ENCODE results near the gene SH3RF3. TPM values are rescaled to one million over a fixed set of nuclear protein-coding genes. Genes with fewer than 3 reads are reported as not detected.

SH3RF3 gene
- total RNA-seq, 1 experiment from 2014 or later = not detected

DNA sequence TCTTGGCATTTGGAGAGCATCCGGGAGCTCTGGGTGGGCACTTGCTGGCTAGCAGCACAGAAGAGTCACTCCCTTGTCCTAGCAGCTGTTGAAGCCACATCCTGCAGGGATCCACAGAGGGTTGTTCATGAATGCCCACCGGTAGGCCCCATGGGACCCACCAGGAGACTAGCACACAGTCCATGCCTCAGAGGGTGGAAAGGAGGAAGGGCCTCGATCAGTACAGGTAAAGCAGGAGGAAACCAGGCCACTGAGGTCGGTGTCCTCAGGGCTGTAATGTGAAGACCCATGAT, 279.0 kb downstream of the SH3RF3 start:
- Histone ChIP-seq H3K9ac (ENCODE audit: low read length) (no peak overlapping the region), H3K9me3 (ENCODE audit: control insufficient read depth in 1 of 2, insufficient read depth in 1 of 2, low read depth in 1 of 2, low read length in 2 of 2) (no peaks in the 10 kb centered on the region), H3K4me1 (ENCODE audit: control insufficient read depth in 1 of 2, insufficient read depth in 2 of 2, low read length in 2 of 2) (peaks cover 0 to 4% of the 10 kb centered on the region in 2 experiments; a peak in 1 of 4 replicates), H3K4me2 (ENCODE audit: low read length) (no peak overlapping the region), H3K9me2 (ENCODE audit: insufficient read depth) (no peaks in the 10 kb centered on the region), H3K27me3 (ENCODE audit: insufficient read depth, low read length) (no peaks in the 10 kb centered on the region), H3K27ac (ENCODE audit: low read depth, low read length) (no peak overlapping the region), H3K79me2 (ENCODE audit: insufficient read depth, low read length) (no peaks in the 10 kb centered on the region), H2AFZ (ENCODE audit: low read depth, low read length, poor library complexity, severe bottlenecking) (no peak overlapping the region), H3K36me3 (ENCODE audit: control insufficient read depth in 1 of 2, insufficient read depth in 2 of 2, low read length in 2 of 2) (no peaks in the 10 kb centered on the region), H3K4me3 (replicated peaks in 1 of 2; ENCODE audit: low read depth in 1 of 2, low read length in 2 of 2) (no peak overlapping the region), H4K20me1 (ENCODE audit: insufficient read depth) (no peaks in the 10 kb centered on the region)
- ATAC-seq (no peak), DNase-seq (ENCODE audit: low read depth, low spot score) (no peak)
- POLR2A ChIA-PET = no interaction called here
- intact Hi-C loops (cut with micrococcal nuclease) = no loop called here
- BruUV-seq (replicated peaks) = no TSS peak
- TF ChIP-seq SIN3A (IDR thresholded peaks at IDR 0.05; ENCODE audit: low read depth) (no peak), CEBPB (IDR thresholded peaks at IDR 0.05; ENCODE audit: low read depth) (no peak), TCF7L2 (IDR thresholded peaks at IDR 0.05; ENCODE audit: borderline replicate concordance, extremely low read depth, insufficient read depth, insufficient read length) (no peak), ZBTB33 (IDR thresholded peaks at IDR 0.05; ENCODE audit: extremely low read depth, insufficient replicate concordance, low read length) (no peak), RAD21 (IDR thresholded peaks at IDR 0.05; ENCODE audit: low read depth) (no peak), EZH2phosphoT487 (IDR thresholded peaks at IDR 0.05; ENCODE audit: borderline replicate concordance) (no peak), FOSL1 (IDR thresholded peaks at IDR 0.05; ENCODE audit: low read depth) (no peak), SP1 (IDR thresholded peaks at IDR 0.05; ENCODE audit: low read depth) (no peak), ELF1 (IDR thresholded peaks at IDR 0.05; ENCODE audit: borderline replicate concordance, low read depth) (no peak), ZNF274 (IDR thresholded peaks at IDR 0.05; ENCODE audit: low read depth, low read length) (no peak), POLR2A (IDR thresholded peaks at IDR 0.05; ENCODE audit: borderline replicate concordance, extremely low read depth, insufficient read depth, insufficient read length) (no peak), SRF (IDR thresholded peaks at IDR 0.05; ENCODE audit: low read depth) (no peak), ZFX (IDR thresholded peaks at IDR 0.05) (no peak), EGR1 (IDR thresholded peaks at IDR 0.05; ENCODE audit: low read depth) (no peak), EZH2 (IDR thresholded peaks at IDR 0.05) (no peak), CBX3 (IDR thresholded peaks at IDR 0.05; ENCODE audit: low read depth) (no peak)
- TF ChIP-seq, protein P1, sequence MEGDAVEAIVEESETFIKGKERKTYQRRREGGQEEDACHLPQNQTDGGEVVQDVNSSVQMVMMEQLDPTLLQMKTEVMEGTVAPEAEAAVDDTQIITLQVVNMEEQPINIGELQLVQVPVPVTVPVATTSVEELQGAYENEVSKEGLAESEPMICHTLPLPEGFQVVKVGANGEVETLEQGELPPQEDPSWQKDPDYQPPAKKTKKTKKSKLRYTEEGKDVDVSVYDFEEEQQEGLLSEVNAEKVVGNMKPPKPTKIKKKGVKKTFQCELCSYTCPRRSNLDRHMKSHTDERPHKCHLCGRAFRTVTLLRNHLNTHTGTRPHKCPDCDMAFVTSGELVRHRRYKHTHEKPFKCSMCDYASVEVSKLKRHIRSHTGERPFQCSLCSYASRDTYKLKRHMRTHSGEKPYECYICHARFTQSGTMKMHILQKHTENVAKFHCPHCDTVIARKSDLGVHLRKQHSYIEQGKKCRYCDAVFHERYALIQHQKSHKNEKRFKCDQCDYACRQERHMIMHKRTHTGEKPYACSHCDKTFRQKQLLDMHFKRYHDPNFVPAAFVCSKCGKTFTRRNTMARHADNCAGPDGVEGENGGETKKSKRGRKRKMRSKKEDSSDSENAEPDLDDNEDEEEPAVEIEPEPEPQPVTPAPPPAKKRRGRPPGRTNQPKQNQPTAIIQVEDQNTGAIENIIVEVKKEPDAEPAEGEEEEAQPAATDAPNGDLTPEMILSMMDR (IDR thresholded peaks at IDR 0.05 in 2 of 3, conservative IDR thresholded peaks at IDR 0.05 in 1 of 3; ENCODE audit: borderline replicate concordance in 1 of 3, insufficient read depth in 1 of 3, low read depth in 2 of 3, low read length in 2 of 3) = no peak
- TF ChIP-seq, protein P2, sequence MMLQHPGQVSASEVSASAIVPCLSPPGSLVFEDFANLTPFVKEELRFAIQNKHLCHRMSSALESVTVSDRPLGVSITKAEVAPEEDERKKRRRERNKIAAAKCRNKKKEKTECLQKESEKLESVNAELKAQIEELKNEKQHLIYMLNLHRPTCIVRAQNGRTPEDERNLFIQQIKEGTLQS (IDR thresholded peaks at IDR 0.05) = no peak
- TF ChIP-seq, protein P3, sequence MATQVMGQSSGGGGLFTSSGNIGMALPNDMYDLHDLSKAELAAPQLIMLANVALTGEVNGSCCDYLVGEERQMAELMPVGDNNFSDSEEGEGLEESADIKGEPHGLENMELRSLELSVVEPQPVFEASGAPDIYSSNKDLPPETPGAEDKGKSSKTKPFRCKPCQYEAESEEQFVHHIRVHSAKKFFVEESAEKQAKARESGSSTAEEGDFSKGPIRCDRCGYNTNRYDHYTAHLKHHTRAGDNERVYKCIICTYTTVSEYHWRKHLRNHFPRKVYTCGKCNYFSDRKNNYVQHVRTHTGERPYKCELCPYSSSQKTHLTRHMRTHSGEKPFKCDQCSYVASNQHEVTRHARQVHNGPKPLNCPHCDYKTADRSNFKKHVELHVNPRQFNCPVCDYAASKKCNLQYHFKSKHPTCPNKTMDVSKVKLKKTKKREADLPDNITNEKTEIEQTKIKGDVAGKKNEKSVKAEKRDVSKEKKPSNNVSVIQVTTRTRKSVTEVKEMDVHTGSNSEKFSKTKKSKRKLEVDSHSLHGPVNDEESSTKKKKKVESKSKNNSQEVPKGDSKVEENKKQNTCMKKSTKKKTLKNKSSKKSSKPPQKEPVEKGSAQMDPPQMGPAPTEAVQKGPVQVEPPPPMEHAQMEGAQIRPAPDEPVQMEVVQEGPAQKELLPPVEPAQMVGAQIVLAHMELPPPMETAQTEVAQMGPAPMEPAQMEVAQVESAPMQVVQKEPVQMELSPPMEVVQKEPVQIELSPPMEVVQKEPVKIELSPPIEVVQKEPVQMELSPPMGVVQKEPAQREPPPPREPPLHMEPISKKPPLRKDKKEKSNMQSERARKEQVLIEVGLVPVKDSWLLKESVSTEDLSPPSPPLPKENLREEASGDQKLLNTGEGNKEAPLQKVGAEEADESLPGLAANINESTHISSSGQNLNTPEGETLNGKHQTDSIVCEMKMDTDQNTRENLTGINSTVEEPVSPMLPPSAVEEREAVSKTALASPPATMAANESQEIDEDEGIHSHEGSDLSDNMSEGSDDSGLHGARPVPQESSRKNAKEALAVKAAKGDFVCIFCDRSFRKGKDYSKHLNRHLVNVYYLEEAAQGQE (IDR thresholded peaks at IDR 0.05; ENCODE audit: low read depth) = no peak
- TF ChIP-seq, protein P4, sequence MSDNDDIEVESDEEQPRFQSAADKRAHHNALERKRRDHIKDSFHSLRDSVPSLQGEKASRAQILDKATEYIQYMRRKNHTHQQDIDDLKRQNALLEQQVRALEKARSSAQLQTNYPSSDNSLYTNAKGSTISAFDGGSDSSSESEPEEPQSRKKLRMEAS (IDR thresholded peaks at IDR 0.05) = no peak
- RAD21 ChIA-PET (ENCODE audit: low non-redundant PET in 1 of 2, low total read pairs in 2 of 2, uncharacterized antibody in 2 of 2, unreplicated experiment in 2 of 2) = no interaction called here
- CTCF ChIA-PET = interaction anchor here (1.1 kb wide), 1 partner anchor 22 kb away, joined by 3 read pairs; no protein-coding TSS in a partner anchor

Data from HCT116 (cell line).